Spinal cord (tissue), 10 donors: ENCODE measurements around the gene SMYD5. TPM values are rescaled to one million over a fixed set of nuclear protein-coding genes. Genes with fewer than 3 reads are reported as not detected.
"Not testable (repeated sequence)": the region's sequence is repeated elsewhere in the genome, so short reads cannot be mapped to it uniquely, and the experiment has no call there.

ENCODE experiments used
- DNase-seq, 6 donors: peaks; one replicate each; pipeline versions ENCODE4 v3.0.0 to v3.0.0-alpha.2; 2013 to 2015; ENCODE audit warnings: low spot score in 6 of 6, low read depth in 4 of 6
- H3K27ac ChIP-seq: one replicate; pipeline ENCODE4 v1.5.1; 2013; ENCODE audit warnings: low read depth, low read length, control low read depth
- H3K27me3 ChIP-seq: one replicate; pipeline ENCODE4 v1.6.1; 2013; ENCODE audit warnings: low read length; ENCODE audit not compliant: control insufficient read depth, insufficient read depth
- H3K36me3 ChIP-seq: one replicate; pipeline ENCODE4 v1.6.1; 2013; ENCODE audit warnings: low read length; ENCODE audit not compliant: control insufficient read depth, insufficient read depth
- H3K4me1 ChIP-seq: one replicate; pipeline ENCODE4 v1.6.1; 2013; ENCODE audit warnings: low read length; ENCODE audit not compliant: control insufficient read depth, insufficient read depth
- H3K4me3 ChIP-seq: one replicate; pipeline ENCODE4 v1.5.1; 2013; ENCODE audit warnings: low read depth, low read length, control low read depth
- H3K9me3 ChIP-seq: one replicate; pipeline ENCODE4 v1.6.1; 2013; ENCODE audit warnings: low read length; ENCODE audit not compliant: control insufficient read depth, insufficient read depth
- WGBS: methylation state at CpG from one replicate; pipeline ENCODE4 v1.1.5; 2013; ENCODE audit warnings: missing lambda C conversion rate; ENCODE audit not compliant: insufficient coverage; 5-methylcytosine and 5-hydroxymethylcytosine counted together
- polyA plus RNA-seq, 2 donors: library from polyadenylated mRNA; unstranded; fragments of 120-200 nt; gene quantifications; one replicate each; pipeline ENCODE4 v1.2.1, GENCODE V29; 2013; ENCODE audit not compliant: insufficient read length in 2 of 2
- total RNA-seq, 2 donors: library from RNA; depleted of rRNA in 1 of 2; stranded (reverse); fragments of 120-200 nt in 1 of 2; fragments of >200 nt in 1 of 2; gene quantifications; one replicate each; pipeline versions ENCODE4 v1.2.3 to v1.2.4, GENCODE V29; 2013 to 2014
- donor health status: healthy.

SMYD5 gene
- total and polyA plus RNA-seq, 4 donors, result 14.2 to 42.5 (median 33.5) TPM

DNA sequence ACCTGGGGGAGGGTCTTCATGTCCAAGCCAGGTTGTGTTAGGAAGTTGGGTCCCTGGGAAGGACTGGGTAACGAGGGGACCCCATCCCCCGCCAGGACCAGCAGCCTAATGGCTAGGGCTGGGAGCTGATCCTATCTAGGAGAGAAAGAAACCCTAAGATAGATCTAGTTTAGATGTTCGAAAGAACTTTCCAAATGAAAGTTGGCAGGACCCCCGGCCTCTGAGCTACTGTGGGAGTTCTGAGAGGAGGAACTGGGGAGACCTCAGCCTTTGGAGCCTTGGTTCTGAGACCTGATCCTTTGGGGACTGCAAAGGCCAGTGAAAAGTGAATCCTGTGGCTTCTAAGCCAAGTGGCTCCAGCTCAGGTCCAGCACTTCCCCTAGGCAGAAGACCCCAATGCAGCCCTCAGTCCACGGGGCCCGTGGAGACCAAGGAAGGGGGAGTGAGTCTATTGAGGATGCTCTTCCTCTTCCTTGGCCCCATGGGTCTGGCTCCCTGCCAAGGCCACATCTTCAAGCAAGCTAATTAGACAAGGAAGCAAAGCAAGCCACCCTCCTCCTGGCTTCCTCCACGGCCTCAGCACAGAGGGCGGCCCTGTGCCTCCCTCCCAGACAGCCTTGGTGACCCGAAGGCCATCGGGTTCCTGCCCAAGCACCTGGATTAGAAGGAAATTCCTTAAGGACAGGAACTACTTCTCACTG is 43.5 kb downstream of the SMYD5 start:
- no peak for DNase-seq
- H3K27me3 ChIP-seq, result no peaks in the 10 kb centered on the region
- WGBS, result 79% methylated on average over 7 of the region's 10 CpGs

DNA sequence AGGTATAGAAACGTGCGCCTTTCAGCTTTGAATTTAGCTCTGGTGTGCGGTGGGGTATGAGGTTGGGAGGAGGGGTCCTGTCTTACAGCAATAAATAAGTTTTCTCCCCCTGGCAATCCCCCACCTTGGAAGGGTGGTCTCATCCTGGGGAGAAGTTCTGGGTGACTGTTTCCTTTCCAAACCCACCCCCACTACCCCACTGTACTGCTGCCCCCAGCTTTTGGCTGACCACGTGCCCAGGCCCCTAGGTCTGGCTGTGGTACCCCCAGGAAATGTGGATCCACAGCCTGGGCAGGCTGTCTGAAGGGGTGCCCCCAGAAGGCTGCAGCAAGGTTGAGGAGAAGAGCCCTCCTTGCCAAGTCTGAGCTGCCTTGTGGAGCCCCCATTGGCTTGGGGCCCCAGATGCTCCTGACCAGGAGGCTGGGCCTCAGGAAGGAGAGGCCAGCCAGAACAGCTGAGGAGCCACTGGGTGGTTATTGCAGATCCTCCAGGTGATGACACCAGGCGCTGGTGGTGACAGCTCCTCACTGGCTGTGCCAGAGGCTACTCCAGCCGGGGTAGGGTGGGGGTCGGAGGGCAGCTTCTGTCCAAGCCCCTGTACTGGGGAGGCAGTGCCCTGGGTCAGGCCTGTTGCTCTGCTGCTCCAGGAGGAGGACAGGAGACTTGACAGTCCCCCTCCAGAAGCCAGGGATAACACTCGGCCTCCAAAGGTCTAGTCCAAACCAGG is 44.3 kb downstream of the SMYD5 start:
- WGBS, result 92% methylated on average over 4 of the region's 8 CpGs
- no peaks in the 10 kb centered on the region for H3K4me1 ChIP-seq
- H3K27ac ChIP-seq, result no peak overlapping the region
- no peak for DNase-seq
- no peak overlapping the region for H3K4me3 ChIP-seq
- peaks cover 63% of the 10 kb centered on the region for H3K36me3 ChIP-seq
- H3K9me3 ChIP-seq, result no peaks in the 10 kb centered on the region
- no peaks in the 10 kb centered on the region for H3K27me3 ChIP-seq

More for the DNA sequence above, 43.5 kb downstream of the SMYD5 start:
- Histone ChIP-seq H3K4me3 (no peak overlapping the region), H3K9me3 (no peaks in the 10 kb centered on the region), H3K27ac (no peak overlapping the region), H3K4me1 (no peaks in the 10 kb centered on the region), H3K36me3 (peaks cover 63% of the 10 kb centered on the region)

DNA sequence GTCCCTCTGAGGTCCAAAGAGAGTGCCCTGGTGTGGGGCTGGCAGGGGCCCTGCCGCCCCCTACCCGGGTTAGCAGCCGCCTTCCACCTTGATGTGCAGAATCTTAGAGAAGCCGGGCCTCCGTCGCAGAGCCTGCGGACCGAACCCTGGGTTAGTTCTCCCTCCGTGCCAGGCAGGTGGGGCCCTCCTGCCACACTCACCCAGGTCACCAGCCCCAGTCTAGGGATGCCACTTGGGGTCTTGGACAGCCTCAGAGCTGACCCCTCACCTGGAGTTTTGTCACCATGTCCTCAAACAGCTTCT is 44.8 kb downstream of the SMYD5 start:
- Histone ChIP-seq H3K27ac (no peak overlapping the region), H3K36me3 (peaks cover 67% of the 10 kb centered on the region), H3K9me3 (no peaks in the 10 kb centered on the region), H3K4me1 (no peaks in the 10 kb centered on the region), H3K27me3 (no peaks in the 10 kb centered on the region), H3K4me3 (no peak overlapping the region)
- WGBS, result 95% methylated on average over 9 of the region's 9 CpGs
- no peak for DNase-seq

DNA sequence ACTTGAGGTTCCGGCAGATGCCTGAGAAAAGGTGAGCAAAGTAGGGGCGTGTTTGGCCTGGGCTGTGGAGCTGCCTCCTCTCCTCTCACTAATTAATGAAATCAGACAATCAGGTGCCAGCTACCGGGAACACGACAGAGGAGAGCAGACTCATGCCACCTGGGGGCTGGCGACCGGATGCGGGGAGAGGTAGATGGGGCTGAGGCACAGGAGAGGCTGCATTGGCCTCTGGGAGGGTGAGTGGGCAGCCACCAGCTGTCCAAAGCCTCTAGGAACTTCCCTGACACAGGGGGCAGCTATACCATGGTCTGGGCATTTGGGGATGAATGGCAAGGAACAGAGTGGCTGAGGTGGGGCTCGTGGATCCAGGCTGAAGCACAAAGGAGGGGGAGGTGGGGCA is 45.2 kb downstream of the SMYD5 start:
- Histone ChIP-seq H3K9me3 (no peaks in the 10 kb centered on the region), H3K36me3 (peaks cover 67% of the 10 kb centered on the region), H3K4me3 (no peak overlapping the region), H3K27me3 (no peaks in the 10 kb centered on the region), H3K4me1 (no peaks in the 10 kb centered on the region), H3K27ac (no peak overlapping the region)
- no peak for DNase-seq
- WGBS, result 93% methylated on average over 6 of the region's 8 CpGs

DNA sequence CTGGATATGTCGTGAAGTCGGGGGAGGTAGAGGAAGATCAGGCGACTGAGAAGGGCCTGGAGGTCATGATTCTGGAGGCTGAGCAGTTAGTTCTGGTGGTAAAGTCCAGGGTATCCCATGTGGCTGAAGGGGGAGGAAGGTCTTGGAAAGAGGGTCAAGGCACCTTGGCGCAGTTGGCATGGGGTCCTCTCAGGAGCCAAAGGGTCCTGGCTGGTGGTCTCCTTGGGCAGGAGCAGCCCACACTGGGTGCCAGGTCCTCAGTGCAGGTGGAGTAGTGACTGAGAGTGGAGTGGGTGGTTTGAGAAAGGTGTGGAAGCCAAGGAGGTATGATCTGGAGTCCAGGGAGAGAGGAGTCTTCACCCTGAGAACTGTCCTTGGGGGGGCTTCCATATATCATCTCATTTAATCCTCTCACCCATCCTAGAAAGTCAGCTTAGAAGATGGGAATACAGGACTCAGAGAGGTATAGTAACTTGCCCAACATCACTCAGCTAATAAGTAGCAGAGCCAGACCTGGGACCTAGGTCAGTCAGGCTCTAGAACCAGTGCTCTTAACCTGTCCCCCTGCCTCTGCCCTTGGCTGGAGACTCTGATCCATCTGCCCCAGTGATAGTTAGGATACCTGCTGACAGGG is 45.8 kb downstream of the SMYD5 start:
- Histone ChIP-seq H3K9me3 (no peaks in the 10 kb centered on the region), H3K27ac (no peak overlapping the region), H3K4me3 (no peak overlapping the region), H3K4me1 (no peaks in the 10 kb centered on the region), H3K36me3 (peaks cover 71% of the 10 kb centered on the region), H3K27me3 (no peaks in the 10 kb centered on the region)
- 95% methylated on average over 4 of the region's 4 CpGs for WGBS
- DNase-seq, result no peak

DNA sequence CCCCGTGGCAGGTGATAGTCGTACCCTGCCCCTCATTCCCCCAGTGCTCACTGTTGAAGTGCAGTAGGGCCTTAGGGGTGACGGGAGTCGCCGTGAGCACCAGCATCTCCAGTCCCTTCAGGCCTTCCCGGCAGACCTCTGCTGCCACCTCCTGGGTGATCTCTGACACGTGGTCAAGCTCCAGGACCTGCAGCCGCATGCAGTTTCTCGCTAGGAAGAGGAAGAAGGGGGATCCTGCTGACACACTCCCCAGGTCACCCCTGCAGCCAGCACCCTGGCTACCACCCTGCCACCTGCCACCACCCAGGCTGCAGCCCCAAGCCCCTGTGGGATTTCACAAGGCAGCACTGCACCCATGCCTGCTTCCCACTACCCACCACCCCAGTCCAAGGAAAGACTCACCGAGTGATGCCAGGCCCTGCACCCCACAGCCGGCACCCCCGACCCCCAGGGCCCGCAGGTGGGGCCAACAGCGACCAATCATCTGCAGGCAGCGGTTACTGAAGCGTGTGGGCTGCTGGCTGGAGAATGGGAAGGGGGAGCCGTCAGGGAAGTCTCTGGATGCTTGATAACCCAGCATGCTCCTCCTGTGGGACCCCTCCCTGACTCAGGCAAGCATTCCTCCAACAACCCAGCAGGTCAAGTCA is 46.4 kb downstream of the SMYD5 start:
- no peaks in the 10 kb centered on the region for H3K27me3 ChIP-seq
- H3K4me1 ChIP-seq, result no peaks in the 10 kb centered on the region
- WGBS, result 29% methylated on average over 13 of the region's 17 CpGs
- peak in 2 of 6 donors; percentile 35 to 40 for DNase-seq
- no peak overlapping the region for H3K27ac ChIP-seq
- peaks cover 71% of the 10 kb centered on the region for H3K36me3 ChIP-seq
- H3K9me3 ChIP-seq, result no peaks in the 10 kb centered on the region
- H3K4me3 ChIP-seq, result no peak overlapping the region

DNA sequence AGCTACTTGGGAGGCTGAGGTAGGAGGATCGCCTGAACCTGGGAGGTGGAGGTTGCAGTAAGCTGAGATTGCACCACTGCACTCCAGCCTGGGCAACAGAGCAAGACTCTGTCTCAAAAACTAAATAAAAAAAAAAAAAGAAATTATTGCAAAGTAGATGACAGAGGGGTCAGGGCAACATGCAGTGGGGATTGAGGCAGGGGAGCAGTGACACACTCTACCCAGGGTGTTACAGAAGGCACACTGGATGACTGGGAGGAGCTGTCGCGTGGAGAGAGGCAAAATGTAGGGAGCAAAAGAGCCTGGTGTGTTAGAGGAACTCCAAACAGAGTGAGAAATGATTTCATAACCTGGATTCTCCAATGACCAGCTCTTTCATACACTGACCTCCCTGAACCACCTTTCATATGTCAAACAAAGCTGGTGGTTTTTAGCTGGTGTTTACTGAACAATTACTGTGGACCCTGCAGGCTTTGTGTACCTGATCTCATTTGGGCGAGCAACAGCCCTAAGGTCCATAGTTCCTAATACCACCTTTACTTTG is 48.1 kb downstream of the SMYD5 start:
- no peak for DNase-seq
- H3K27ac ChIP-seq, result no peak overlapping the region
- no peak overlapping the region for H3K4me3 ChIP-seq
- no CpG with 5 or more reads among the region's 4 CpGs for WGBS
- H3K36me3 ChIP-seq, result peaks cover 79% of the 10 kb centered on the region
- peaks cover 6% of the 10 kb centered on the region for H3K4me1 ChIP-seq
- no peaks in the 10 kb centered on the region for H3K9me3 ChIP-seq
- H3K27me3 ChIP-seq, result no peaks in the 10 kb centered on the region

DNA sequence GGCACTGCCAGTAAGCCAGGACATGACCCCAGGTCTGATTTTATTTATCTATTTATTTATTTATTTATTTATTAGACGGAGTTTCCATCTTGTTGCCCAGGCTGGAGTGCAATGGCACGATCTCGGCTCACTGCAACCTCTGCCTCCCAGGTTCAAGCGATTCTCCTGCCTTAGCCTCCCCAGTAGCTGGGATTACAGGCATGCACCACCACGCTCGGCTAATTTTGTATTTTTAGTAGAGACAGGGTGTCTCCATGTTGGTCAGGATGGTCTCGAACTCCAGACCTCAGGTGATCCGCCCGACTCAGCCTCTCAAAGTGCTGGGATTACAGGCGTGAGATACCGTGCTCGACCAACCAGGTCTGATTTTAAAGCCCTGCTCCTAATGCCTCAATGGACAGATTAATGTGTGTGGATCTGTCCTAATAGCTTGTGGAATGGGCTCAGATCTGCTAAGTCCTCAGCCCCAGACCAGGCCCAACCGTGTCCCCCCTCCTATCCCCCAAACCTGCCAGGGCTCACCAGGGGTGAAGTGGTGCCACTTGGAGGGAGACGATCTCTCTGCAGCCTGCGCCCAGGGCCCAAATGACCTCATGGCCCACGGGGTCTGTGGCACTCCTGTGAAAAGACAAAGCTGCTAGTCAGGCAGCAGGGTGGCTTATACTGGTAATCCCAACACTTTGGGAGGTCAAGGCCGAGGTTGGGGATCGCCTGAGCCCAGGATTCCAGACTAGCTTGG is 48.8 kb downstream of the SMYD5 start:
- not testable (repeated sequence) for H3K4me1 ChIP-seq, H3K27me3 ChIP-seq, DNase-seq, H3K4me3 ChIP-seq, H3K27ac ChIP-seq, H3K9me3 ChIP-seq
- 88% methylated on average over 10 of the region's 18 CpGs for WGBS
- peaks cover 74% of the 10 kb centered on the region for H3K36me3 ChIP-seq
